HG03558 (cell line): Measurements from ENCODE around the gene AQP6.

Experiments used
- ATAC-seq: cut with Tn5 transposase; IDR thresholded peaks from one replicate; pipeline ENCODE4 v1.9.1; 2021; ENCODE audit warnings: moderate number of reproducible peaks; ENCODE audit not compliant: unreplicated experiment; ENCODE audit errors: extremely low read depth

AQP6 gene

DNA sequence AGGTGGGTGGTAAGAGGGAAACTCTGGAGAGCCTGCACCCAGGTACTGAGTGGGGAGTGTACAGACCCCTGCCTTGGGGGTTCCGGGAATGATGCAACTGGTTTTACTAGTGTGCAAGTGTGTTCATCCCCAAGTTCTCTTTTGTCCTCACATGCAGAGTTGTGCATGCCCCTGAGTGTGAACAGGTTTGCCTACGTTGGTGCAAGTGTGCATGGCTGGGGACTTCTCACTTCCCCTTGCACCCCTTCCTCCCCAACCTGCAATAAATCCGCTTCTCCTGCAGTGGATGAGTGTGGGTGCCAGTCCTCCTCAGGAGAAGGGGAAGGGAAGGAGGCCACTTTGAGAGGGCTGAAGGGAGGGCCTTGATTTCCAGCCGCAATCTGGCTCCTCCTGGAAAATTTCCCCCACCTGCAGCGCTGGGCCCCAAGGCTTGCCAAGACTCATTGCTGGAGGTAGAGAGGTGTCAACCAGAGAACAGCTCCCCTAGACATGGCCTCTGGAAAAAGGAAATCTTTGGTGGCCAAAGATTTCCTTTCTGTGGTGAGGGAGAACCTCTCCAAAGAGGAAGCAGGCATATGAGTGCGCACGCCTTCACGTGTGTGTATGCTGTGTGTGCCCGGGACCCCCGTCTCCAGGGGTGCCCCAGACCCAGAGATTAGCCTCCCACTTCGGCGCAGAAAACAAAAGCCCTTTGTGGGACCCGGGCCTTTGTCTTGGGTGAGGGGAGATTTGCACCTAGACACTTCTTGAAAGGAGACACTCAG lies 16.7 kb upstream of the AQP6 start:
- ATAC-seq: no peak

DNA sequence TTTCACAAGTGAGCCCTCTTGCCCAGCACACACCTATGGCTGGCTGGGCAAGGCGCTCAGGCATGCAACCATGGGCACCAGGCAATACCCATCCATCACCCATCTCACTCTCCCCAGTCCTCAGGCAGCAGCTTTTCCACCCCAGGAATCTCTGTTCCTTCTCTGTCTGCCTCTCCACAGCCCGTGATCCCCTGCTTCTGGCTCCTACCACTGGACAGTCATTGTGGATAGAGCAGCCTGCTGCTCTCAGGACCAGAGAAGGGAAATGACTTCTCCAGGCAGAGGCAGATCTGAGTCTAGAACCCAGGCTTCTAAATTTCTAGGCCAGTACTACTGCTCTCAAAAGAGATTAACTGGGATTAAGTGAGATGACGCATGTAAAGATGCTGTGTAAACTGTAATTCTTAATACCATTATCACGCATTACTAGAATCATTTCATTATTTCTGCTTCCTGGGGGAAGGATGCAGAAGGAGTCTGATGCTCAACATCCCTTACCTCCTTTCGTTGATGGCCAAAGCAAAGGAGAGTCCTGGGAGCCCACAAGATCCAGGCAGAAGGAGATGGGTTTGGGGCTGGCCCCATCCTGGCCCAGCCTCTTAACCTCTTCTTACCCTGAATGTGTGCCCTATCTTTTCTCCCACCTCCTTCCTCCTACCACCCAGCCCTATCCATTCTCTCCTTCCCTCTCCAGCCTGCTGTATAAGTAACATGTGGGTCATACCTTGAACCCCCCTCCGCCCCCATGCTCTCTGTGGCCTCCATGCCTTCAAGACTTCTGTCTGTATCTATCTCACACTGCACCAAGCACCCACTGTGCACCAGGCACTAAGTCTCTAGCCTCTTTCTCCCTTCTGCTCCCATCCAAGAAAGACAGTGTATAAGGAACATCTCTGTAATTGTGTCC lies 15.8 kb upstream of the AQP6 start:
- ATAC-seq: no peak

DNA sequence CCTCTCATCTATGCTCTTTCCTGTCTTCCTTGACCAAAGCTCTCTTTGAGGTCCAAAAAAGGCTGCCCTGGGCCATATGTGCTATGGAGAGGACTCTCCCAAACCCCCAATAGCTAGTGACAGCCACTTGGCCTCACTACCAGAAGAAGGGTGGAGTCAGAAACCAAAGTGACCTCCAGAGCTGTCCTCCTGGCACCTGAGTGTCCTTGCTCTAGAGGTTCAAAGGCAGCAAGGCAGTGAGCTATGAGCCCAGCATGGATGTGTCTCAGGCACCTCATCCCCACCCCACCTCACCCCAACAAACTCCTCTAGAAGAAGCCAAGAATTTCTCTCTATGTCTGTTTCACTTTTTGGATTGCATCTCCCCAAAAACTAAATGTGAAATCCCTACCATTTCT lies 15.2 kb upstream of the AQP6 start:
- no peak for ATAC-seq

DNA sequence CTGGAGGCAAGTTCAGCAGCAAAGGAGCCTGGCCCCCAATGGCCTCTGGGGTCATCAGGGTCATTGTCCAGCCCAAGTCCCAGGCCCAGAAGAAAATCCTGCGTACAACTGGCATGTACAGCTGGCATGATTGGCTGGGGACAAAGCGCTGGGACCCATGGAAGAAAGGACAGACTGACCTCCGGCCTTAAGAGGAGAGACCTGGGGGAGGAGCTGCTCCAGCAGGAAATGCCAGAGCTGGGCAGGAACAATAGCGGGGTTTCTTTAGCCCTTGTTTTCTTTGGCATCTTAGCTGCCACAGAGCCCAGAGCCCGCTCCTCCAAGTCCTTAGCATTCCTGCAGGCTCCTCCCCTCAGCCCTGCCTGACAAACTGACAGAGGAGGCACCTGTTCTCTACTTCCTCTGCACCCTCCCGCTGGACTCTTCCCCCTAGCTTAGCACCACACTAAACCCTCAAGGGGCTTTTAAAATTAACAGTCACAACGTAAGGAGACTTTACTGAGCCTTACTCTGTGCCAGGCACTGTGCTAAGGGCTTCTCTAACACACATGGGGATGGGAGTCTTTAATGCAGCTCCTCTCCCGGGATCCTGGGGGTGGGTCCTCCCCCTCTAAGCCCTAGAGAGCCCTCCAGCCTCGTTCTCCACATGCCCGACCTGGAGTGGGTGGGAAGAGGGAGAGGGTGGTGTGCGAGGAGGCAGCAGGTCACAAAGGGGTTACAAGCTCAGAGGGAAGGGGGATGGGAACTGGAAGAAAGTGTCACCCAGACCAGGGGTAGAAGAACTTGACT lies 12.9 kb upstream of the AQP6 start:
- ATAC-seq: no peak

DNA sequence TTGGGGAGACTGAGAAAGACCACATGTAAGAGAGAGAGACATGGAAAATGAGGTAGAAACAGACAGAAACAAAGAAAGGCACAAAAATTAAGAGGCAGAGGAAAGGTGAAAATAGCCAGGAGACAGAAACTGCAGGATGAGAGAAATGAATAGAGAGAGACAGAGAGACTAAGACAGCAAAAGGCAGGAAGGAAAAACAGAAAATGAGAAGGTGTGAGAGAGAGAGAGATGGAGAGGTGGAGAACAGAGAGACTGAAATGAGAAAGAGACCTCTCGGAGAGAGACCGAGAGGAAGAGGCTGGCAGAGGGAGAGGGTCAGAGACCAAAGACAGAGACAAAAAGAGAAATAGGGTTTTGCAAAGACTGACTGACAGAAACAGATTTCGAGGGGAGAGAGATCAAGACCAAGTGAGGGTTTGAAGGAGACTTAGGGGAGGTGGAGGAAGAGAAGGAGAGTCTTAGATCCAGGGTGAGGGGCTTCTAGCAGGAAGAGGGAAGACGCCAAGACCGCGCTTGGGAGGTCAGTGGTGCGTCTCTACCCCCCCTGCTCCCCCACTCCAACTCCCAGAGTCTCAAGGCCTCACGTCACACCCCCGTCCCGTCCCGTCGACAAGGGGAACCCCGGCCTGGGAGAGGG lies 12.2 kb upstream of the AQP6 start:
- no peak for ATAC-seq

DNA sequence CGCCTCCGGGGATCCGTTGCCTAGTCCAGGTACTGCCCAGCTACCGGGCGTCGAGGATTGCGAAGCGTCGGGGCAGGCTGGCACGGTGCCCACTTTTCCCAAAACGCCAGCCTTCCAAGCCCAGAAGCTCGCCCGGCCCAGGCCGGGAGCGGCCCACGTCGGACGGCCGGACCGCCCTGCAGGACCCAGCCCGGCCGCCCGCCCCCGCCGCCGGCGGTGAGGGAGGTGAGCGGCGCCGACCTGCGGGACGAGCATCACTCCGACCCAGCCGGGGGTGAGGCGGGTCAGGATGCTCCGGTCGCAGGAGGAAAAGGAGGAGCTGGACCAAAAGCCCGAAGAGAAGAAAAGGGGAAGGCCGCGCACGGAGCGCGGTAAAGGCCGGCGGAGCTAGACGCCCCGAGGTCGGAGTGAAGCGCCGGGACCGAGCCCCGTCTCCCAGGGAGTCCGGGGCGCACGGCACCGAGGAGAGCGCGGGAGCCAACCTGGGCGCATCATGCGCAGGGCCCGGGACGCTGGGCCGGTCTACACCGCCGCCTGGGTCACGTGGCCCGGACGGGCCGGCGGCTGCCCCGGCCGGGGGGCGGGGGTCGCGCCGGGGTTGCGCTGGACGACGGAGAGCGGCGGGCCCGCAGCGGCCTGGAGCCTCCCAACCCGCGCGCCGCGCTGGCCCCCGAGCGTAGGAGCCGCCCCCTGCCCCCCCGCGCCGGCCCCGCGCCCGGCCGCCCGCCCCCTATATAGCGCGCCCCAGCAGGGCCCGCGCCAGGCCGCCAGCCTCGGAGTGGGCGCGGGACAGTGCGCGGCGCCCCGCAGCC lies 11.4 kb upstream of the AQP6 start, which contains the start of gene AQP5:
AQP5 (plus strand) TSS at position 762 of the 812 bp plus-strand sequence. CDS start 146 bp downstream, outside the sequence.
- no peak for ATAC-seq

DNA sequence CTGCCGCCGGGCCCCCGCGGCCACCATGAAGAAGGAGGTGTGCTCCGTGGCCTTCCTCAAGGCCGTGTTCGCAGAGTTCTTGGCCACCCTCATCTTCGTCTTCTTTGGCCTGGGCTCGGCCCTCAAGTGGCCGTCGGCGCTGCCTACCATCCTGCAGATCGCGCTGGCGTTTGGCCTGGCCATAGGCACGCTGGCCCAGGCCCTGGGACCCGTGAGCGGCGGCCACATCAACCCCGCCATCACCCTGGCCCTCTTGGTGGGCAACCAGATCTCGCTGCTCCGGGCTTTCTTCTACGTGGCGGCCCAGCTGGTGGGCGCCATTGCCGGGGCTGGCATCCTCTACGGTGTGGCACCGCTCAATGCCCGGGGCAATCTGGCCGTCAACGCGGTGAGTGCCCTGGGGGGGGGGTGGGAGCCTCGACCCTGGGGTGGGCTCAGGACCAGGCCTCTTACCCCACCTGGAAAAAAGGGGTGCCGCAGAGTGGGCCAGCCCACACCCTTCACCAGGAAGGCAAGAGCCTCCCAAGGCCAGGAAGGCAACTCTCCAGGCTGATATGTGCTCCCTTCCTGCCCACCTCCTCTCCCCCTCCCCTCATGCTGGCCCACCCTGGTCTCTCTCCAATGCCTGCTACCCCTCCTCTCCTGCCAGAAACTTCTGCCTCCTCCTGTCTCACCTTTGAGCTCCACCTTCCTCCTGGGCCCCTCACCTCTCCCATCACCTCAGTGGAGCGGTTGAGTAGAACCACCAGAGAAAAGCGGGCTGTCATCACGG lies 10.6 kb upstream of the AQP6 start:
- ATAC-seq: no peak

DNA sequence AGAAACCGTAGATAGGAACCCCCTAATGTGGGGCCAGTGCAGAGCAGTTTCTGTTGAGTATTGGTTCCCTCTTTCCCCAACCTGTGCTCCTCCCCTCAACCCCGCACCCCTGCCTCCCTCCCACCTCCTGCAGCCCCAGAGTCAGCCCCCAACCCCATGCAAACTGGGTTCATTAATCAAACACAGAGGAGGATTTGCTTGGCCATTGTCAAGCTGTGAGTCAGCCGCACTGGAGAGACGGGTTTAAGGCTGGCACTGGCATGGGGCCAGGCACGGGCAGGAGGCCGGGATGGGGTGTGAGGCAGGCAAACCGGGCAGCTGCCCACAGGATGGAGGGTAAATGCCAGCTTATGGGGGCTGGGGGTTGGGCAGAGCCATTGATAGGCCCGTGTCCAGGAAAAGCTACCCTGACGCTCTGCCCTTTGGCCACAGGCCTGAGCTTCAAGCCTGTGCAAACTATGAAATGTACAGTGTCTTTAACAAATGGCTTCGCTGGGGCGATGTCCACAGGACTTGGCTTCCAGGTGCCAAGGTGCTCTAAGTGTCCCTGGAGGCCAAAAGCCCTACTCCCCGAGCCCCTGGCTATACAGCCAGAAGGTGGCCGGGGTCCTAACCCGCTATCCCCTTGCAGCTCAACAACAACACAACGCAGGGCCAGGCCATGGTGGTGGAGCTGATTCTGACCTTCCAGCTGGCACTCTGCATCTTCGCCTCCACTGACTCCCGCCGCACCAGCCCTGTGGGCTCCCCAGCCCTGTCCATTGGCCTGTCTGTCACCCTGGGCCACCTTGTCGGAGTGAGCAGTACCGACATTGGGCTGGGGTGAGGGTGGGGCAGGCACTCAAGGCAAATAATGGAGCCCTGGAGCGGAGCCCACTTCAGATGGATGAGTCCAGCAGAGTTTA lies 9.6 kb upstream of the AQP6 start:
- no peak for ATAC-seq

DNA sequence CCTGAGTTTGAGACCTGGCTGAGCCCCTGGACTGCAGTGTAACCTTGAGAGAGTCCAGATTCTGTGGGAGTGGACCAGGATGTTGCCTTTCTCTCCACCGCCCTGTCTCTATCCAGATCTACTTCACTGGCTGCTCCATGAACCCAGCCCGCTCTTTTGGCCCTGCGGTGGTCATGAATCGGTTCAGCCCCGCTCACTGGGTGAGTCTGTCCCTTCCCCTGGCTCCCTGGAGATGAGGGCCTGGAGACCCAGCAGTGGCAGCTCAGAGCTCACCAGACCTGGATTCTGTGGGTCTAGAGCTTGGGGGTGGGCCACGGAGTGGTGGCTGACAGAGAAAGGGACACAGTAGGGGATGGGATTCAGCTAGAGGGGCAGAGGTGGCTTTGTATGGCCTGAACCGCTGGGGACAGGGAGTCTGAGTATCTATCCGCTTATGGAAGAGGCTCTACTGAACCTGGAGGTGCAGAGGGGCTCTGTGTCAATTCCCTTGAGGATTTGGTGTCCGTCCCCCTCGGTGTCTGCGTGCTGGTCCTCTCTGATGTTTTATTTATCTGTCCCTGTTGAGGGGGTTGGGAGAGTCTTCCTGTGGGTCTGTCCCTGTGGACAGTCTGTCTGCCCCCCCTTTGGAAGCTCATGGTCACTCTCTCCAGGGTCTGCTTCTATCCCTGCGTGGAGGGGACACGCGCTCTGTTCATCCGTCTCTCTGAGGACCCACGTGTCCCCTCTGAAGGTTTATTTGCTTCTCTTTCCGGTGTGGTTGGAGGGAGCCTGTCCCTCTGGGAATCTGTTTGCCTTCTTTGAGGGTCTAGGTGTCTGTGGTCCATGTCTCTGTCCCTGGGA lies 8.6 kb upstream of the AQP6 start:
- ATAC-seq: no peak

DNA sequence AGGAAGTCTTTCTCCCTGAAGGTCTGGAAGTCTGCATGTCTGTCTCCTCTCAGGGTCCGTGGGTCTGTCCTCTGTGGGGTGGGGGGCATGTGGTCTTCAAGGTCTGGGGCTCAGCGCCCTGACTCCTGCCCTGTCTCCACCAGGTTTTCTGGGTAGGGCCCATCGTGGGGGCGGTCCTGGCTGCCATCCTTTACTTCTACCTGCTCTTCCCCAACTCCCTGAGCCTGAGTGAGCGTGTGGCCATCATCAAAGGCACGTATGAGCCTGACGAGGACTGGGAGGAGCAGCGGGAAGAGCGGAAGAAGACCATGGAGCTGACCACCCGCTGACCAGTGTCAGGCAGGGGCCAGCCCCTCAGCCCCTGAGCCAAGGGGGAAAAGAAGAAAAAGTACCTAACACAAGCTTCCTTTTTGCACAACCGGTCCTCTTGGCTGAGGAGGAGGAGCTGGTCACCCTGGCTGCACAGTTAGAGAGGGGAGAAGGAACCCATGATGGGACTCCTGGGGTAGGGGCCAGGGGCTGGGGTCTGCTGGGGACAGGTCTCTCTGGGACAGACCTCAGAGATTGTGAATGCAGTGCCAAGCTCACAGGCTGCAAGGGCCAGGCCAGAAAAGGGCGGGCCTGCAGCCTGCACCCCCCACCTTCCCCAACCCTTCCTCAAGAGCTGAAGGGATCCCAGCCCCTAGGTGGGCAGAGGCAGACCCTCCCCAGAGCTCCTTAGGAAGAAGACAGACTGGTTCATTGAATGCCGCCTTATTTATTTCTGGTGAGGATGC lies 7.7 kb upstream of the AQP6 start:
- no peak for ATAC-seq

DNA sequence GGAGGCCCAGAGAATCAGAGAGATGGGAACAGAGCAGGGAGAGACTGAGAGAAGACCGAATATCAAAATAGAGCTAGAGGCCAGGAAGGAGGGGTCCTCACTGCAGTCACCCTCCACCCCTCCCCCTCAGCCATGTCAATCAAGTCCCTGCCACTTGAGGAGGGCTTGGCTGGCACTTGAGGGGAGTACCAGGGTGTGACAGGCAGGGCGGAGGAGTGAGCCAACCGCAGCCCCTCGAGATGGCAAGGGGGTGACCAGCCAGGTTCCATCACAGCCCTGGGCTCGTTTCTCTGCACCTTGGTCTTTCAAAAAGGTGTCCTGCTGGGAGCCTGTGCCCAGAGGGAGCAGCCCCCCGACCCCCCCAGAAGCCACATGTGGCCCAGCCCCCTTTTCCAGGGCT lies 6.9 kb upstream of the AQP6 start:
- ATAC-seq: no peak

DNA sequence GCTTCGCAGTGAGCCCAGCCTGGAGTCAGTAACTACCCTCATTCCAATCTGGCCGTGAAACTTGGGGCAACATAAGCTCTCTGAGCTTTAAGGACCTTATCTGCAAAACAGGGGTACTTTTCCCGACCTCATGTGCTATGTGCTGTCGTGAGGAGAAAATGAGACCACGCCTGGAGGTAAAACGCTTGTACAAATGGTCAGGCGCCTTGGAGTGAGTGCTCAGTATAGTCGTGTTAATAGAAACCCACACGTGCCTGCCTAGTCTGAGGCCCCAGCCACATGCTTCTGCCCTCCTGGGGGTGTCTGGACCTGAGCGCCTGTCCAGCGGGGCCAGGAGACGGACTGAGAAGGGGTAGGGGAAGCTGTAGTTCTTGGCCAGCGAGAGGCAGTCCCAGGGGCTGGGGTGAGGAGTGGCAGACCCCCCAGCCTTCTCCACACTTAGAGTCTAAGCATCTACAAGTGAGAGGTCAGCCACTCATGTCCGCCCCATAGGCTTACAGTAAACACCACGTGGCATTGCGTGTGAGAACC lies 6.2 kb upstream of the AQP6 start:
- ATAC-seq: no peak

DNA sequence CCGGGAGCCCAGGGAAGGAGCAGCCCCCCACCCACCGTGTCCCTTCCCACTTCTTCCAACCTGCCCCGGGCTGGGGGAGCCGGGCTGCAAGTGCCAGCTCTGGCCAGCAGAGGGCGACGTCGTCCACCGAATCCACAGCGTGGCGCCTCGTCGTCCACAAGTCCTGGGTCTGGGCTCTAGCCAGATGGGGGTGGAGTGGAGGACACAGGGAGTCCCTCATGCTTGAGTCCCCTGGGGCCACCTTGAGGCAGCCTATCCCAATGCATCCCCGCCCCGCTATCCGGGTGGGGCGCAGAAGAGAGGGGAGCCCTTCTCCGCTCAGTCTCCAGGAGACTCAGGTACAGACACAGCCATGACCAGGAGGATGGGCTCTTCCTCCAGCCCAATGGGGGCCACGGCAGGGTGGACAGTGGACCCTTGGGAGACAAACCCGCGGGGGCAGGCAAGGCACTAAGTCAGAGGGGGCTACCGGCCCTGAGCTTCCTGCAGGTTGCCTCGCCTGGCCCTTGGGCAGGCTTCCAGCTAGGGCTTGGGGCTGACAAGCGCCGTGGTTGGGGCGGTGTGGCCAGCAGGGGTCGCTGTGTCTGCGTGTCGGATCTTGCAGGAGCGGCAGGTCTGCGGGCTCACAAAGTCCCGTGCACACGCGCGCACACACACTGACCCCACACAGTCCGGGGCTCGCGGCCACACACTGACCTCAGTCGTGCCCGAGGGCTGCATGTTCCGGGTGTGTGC lies 5.5 kb upstream of the AQP6 start:
- ATAC-seq: peak; percentile 49

DNA sequence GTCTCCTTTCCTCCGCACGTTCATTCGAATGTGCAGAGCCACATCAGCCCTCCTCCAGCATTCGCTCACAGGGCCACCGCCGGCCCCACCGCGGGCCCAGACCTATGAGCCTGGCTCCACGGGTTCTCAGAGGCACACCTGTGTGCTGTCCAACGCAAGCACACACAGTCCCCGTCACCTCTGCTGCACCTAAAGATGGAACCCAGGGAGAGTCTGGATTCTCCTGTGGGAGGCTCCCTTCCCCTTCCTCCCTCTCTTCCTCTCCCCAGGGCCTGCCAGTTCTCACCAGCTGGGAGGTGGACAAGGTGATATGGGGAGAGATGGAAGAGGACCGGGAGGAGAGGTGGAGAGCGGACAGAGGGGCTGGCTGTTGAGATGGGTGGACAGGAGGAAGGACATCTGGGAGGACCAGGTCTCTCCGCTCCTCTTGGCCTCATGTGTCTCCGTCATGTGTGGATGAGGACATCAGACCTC lies 4.9 kb upstream of the AQP6 start:
- no peak for ATAC-seq

DNA sequence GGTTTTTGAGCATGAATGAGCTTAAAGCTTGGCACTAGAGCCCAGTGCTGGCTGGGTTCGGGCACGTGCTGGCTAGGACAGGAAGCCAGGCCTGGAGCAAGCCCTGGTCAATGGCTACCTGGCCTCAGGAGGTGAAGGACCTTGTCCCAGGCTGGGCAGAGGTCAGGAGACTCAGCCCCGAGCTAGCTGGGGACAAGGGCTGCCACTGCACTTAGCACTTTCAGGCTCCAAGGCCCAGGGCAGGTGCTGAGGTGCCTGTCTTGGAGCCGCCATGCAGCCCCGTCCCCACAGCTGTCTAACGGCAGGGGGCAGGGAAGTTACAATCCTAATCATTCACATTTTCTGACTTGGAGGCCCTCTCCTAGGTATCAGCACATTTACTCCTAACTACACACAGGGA lies 4.3 kb upstream of the AQP6 start:
- no peak for ATAC-seq
